ENCODE data around the gene ARHGEF12. TPM values are rescaled to one million over a fixed set of nuclear protein-coding genes. Genes with fewer than 3 reads are reported as not detected.

The ARHGEF12 gene
- total RNA-seq, 2 donors from 2014 or later: 46.5 to 71.1 TPM

DNA sequence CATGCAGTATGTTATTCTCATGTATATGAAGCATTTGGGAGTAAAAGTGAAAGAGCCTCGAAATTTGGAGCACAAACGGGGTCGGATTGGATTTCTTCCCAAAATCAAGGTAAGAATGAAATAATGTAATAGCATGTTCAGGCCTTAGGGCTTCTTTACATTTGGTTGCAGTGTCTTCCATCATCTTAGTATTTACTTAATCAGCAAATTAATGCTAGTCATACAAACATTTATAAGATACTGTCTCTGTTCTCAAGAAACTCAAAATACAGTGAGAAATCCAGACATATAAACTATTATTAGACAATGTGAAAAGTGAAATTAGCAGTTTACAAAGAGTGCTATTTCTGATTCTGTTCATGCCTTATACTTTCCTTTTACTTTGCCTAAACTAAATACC lies 112.0 kb downstream of the ARHGEF12 start:
- Histone ChIP-seq H3K4me1 (no peaks in the 10 kb centered on the region), H3K4me3 (no peak overlapping the region), H3K36me3 (replicated peaks in 1 of 2; ENCODE audit: insufficient read depth in 1 of 2, low read depth in 2 of 2) (peaks cover 11 to 52% of the 10 kb centered on the region in 2 donors), H3K27me3 (no peaks in the 10 kb centered on the region), H3K9me3 (no peaks in the 10 kb centered on the region), H3K27ac (no peak overlapping the region)
- intact Hi-C loops (cut with DNase I): no loop called here
- no peak for ATAC-seq
- DNase-seq: no peak
- WGBS, 2 donors: 82 to 87% methylated on average over 3 of the region's 3 CpGs
- TF ChIP-seq, protein P1, sequence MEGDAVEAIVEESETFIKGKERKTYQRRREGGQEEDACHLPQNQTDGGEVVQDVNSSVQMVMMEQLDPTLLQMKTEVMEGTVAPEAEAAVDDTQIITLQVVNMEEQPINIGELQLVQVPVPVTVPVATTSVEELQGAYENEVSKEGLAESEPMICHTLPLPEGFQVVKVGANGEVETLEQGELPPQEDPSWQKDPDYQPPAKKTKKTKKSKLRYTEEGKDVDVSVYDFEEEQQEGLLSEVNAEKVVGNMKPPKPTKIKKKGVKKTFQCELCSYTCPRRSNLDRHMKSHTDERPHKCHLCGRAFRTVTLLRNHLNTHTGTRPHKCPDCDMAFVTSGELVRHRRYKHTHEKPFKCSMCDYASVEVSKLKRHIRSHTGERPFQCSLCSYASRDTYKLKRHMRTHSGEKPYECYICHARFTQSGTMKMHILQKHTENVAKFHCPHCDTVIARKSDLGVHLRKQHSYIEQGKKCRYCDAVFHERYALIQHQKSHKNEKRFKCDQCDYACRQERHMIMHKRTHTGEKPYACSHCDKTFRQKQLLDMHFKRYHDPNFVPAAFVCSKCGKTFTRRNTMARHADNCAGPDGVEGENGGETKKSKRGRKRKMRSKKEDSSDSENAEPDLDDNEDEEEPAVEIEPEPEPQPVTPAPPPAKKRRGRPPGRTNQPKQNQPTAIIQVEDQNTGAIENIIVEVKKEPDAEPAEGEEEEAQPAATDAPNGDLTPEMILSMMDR (IDR thresholded peaks at IDR 0.05): no peak
- no peak for TF ChIP-seq POLR2A (IDR thresholded peaks at IDR 0.05)

DNA sequence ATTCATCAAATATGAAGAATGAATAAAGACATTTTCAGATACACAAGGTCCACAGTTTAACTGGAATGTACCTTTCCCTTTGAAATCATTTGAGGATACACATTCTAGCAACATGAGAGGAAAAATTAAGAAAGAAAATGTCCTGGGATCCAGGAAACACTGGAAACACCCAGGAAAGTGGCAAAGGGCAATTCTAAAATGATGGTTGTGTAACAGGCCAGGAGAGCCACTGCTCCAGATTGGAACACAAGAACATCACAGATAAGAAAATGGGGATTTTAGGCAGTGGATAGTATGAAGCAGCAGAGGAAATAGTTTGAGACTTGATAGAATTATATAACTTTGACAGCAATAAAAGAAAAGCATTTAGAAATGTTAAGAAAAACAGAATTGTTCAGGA lies 119.3 kb downstream of the ARHGEF12 start:
- no peak for TF ChIP-seq POLR2A (IDR thresholded peaks at IDR 0.05)
- TF ChIP-seq, protein P1 (IDR thresholded peaks at IDR 0.05): no peak
- no peaks in the 10 kb centered on the region for H3K4me1 ChIP-seq
- H3K36me3 ChIP-seq (replicated peaks in 1 of 2; ENCODE audit: insufficient read depth in 1 of 2, low read depth in 2 of 2): peaks cover 0 to 34% of the 10 kb centered on the region in 2 donors
- ATAC-seq (no peak), DNase-seq (no peak)
- intact Hi-C loops (cut with DNase I): no loop called here
- no peak overlapping the region for H3K27ac ChIP-seq
- no peak overlapping the region for H3K4me3 ChIP-seq
- no peaks in the 10 kb centered on the region for H3K27me3 ChIP-seq
- no peaks in the 10 kb centered on the region for H3K9me3 ChIP-seq

DNA sequence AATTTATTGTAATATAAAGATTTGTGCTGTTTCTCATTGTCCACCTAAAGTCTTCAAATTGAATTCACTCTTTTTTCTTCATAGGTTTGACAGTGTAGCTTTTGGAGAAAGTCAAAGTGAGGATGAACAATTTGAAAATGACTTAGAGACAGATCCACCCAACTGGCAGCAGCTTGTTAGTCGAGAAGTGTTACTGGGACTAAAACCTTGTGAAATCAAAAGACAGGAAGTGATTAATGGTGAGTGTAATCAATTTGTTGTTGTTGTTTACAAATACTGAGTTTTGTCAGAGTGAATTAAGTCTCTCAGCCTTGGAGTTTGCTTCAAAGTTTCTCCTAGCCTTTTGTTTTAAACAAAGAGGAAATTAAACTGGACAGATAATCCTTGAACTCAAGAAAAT lies 121.8 kb downstream of the ARHGEF12 start:
- intact Hi-C loops (cut with DNase I): no loop called here
- no peak for DNase-seq
- H3K27me3 ChIP-seq: no peaks in the 10 kb centered on the region
- peaks cover 0 to 34% of the 10 kb centered on the region in 2 donors for H3K36me3 ChIP-seq (replicated peaks in 1 of 2; ENCODE audit: insufficient read depth in 1 of 2, low read depth in 2 of 2)
- H3K4me1 ChIP-seq: no peaks in the 10 kb centered on the region
- ATAC-seq: no peak
- no peak for TF ChIP-seq POLR2A (IDR thresholded peaks at IDR 0.05)
- TF ChIP-seq, protein P1 (IDR thresholded peaks at IDR 0.05): no peak
- no peak overlapping the region for H3K27ac ChIP-seq
- no peak overlapping the region for H3K4me3 ChIP-seq
- WGBS, 2 donors: 64 to 82% methylated on average over 1 of the region's 1 CpG
- no peaks in the 10 kb centered on the region for H3K9me3 ChIP-seq

DNA sequence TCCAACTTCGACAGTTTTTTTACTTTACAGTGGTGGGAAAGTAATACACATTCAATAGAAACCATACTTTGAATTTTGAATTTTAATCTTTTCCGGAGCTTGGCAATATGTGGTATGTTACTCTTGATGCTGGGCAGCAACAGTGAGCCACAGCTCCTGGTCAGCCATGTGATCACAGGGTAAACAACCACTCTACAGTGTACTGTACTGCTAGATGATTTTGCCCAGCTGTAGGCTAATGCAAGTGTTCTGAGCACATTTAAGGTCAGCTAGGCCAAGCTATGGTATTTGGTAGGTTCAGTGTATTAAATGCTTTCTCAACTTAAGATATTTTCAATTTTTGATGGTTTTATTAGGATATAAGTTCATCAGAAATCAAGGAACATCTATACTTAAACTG lies 126.6 kb downstream of the ARHGEF12 start:
- Histone ChIP-seq H3K27ac (no peak overlapping the region), H3K27me3 (no peaks in the 10 kb centered on the region), H3K4me1 (no peaks in the 10 kb centered on the region), H3K4me3 (no peak overlapping the region), H3K9me3 (no peaks in the 10 kb centered on the region), H3K36me3 (replicated peaks in 1 of 2; ENCODE audit: insufficient read depth in 1 of 2, low read depth in 2 of 2) (peaks cover 3 to 31% of the 10 kb centered on the region in 2 donors)
- ATAC-seq: no peak
- TF ChIP-seq POLR2A (IDR thresholded peaks at IDR 0.05): no peak
- TF ChIP-seq, protein P1 (IDR thresholded peaks at IDR 0.05): no peak
- 93 to 94% methylated on average over 2 of the region's 2 CpGs for WGBS, 2 donors
- intact Hi-C loops (cut with DNase I): no loop called here
- DNase-seq: peak in 1 of 4 donors; percentile 7

DNA sequence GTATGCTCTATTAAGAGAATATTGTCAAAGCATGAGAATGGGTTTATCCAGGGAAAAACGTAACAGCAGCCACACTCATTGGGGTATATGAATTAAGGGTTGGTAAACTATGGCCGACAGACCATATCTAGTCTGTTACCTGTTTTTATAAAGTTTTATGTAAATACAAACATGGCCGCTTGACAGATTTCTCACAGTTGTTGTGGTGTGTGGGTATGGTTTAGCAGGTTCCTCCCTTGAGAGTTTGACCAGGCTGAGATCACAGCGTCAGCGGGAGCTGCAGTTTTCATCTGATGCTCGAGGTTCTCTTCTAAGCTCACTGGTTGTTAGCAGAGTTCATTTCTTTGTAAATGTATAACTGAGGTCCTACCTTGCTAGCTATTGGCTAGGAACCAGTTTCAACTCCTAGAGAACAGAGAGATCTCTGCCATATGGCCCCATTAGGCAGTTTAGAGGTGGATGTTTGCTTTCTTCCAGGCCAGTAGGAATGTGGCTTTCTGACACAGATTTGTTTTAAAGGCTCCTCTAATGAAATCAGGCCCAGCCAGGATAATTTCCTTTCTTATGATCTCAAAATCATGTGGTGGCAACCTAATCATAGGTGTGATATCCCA lies 129.8 kb downstream of the ARHGEF12 start:
- DNase-seq: no peak
- H3K9me3 ChIP-seq: no peaks in the 10 kb centered on the region
- intact Hi-C loops (cut with DNase I): no loop called here
- TF ChIP-seq, protein P1 (IDR thresholded peaks at IDR 0.05): no peak
- TF ChIP-seq POLR2A (IDR thresholded peaks at IDR 0.05): no peak
- H3K36me3 ChIP-seq (replicated peaks in 1 of 2; ENCODE audit: insufficient read depth in 1 of 2, low read depth in 2 of 2): peaks cover 14 to 28% of the 10 kb centered on the region in 2 donors
- ATAC-seq: no peak
- no peaks in the 10 kb centered on the region for H3K27me3 ChIP-seq
- no peak overlapping the region for H3K27ac ChIP-seq
- H3K4me3 ChIP-seq: no peak overlapping the region
- no peaks in the 10 kb centered on the region for H3K4me1 ChIP-seq
- WGBS, 2 donors: 82 to 89% methylated on average over 6 of the region's 6 CpGs
